Panc1 (cell line): ENCODE measurements around the gene SMIM5.

ENCODE experiments used
- CTCF ChIP-seq: fragments of 450-650 bp; IDR thresholded peaks from 2 replicates; pipeline ENCODE4 v1.5.1; 2017; ENCODE audit warnings: mild to moderate bottlenecking
- REST ChIP-seq, 2 experiments: IDR thresholded peaks; 2 replicates each; pipeline ENCODE4 v1.6.1; 2011 to 2012; ENCODE audit warnings: low read depth in 2 of 2, control low read depth in 1 of 2, low read length in 1 of 2, mild to moderate bottlenecking in 1 of 2, moderate library complexity in 1 of 2; ENCODE audit not compliant: insufficient read depth in 1 of 2

GRCh38 chr17:75616521-75617122 lies 16.6 kb upstream of the SMIM5 start:
- no peak for TF ChIP-seq CTCF
- no peak for TF ChIP-seq REST (IDR thresholded peaks at IDR 0.05; ENCODE audit: insufficient read depth in 1 of 2, low read depth in 2 of 2, low read length in 1 of 2)
